Measurements from ENCODE around the gene RAP1B.
A peak's percentile ranks its signal among the peaks of the same experiment; 100 is the strongest.

The RAP1B gene

DNA sequence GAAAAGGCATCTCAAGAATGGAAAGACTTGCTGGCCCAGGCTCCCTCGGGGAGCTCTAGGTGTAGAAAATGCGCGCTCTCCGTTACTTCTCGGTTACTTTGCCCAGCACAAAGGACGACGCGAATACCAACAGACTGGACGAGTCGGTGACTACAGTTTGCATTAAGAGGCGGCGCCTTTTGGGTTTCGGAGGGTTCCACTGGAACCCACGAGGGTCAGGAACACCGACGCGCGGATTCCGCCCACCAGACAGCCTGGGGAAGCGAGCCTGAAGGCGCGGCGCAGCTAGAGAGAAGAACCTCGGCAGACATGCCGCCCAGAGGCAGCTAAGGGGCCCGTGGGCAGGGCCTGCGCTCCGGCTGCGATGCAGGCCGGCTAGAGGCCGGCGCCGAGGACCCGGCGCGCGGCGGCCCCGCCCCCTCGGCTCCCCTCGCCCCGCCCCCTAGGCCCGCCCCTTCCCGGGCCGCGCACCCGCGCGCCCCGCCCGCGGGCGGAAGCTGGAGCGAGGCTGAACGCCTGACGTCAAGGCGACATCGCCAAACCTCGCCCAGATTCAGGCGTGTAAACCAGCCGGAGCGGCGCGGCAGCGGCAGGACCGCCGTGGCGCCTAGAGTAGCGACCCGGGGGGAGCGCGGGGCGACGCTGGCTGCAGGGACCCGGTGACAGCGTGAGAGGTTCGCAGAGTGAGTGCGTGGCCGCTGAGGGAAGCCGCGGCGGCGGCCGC is at the start of gene RAP1B:
TSS of gene RAP1B (plus strand) at position 530 of the 724 bp plus-strand sequence. CDS start 37,826 bp downstream, outside the sequence.
- DNase-seq (ENCODE audit: low read depth): peak; percentile 85

DNA sequence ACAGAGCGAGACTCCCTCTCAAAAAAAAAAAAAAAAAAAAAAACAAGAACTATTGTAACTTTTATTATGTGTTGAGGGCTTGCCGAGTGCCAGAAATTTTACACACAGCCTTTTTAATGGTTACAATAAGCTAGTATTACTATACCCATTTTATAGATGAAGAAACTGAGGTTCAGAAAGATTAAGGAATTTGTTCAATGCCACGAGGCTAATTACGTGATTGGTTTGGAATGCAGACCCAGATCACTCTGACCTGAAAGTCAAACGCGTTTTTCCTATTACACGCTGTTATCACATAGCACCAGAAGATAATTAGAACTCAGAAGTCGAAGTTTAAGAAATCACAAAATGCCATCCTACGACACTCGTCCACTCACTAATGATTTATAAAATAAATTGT is 48.9 kb upstream of the RAP1B start:
- DNase-seq (ENCODE audit: low read depth): no peak

DNA sequence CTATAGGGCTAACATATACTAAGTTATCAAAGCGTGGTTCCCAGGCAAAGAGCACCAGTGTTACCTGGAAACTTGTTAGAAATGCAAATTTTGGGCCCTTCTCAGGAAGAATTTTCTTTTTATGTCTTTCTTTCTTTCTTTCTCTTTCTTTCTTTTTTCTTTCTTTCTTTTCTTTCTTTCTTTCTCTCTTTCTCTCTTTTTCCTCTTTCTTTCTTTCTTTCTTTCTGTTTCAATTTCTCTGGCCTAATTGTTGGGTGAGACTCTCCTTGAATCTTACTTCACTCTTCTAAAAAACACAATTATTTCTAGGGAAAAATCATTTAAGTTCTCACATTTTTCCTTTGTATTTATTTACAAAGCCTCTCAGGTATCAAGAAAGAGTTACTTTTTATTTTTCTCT is 46.5 kb upstream of the RAP1B start:
- no peak for DNase-seq (ENCODE audit: low read depth)

DNA sequence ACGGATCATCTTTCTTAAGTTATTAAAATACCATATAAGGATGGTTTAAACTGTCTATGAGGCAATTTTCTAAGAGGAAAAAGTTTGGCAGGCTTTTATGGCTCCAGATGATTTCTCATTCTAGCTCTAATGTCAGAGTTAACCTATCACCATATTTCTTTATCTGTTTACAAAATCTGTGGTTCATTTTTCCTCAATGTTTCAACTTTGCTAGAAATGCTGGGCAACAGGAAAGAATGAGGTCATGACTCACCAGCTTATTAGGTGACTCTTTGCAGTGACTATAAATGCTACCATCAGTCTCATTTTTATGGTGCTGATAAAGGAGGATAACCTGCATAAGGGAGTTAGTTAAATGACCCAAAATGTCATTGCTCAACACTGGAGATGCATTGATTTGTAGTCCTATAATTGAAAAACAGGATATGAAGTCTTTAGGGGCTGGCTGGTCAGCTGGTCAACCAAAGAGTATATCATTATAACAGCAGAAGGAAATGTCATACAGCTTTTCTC is 45.3 kb upstream of the RAP1B start:
- DNase-seq (ENCODE audit: low read depth): peak; percentile 93

DNA sequence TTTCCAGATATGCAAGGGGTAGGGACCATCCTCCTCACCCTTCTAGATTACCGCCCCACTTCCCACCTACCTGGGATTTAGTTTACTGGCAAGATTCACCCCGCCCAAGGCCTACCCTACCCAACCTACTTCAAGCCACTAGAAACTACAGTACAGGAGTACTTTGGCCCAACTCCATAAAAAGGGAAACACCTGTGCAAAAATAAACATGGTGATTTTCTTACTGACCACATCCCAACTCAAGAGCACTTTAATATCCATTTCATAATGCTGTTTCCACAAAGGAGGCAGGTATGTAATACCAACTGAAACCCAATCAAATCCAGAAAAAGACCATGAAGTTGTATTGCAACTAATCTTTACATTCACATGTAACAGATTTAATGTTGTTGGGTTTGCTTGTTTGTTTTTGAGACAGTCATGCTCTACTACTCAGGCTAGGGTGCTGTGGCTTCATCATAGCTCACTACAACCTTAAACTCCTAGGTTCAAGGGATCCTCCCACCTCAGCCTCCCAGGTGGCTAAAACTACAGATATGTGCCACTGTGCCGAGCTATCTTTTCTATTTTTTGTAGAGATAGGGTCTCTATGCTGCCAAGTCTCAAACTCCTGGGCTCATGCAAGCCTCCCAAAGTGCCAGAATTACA is 41.7 kb upstream of the RAP1B start:
- no peak for DNase-seq (ENCODE audit: low read depth)

DNA sequence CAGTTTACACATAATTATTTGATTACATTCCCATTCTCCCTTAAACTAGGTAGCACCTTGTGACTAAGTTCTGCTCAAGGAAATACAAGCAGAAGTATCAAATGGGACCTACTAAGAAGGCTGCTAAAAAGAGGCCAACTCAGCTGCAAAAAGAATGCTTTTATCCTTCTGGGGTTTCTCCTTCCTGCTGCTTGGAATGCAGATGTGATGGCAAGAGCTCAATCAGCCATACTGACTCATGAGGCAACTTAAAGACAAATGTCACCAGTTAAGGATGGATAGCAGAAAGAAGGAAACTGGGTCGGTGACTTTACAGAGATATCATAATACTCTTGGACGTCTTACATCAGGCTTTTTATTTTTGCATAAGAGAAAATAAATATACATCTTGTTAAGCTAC is 38.0 kb upstream of the RAP1B start:
- DNase-seq (ENCODE audit: low read depth): no peak

DNA sequence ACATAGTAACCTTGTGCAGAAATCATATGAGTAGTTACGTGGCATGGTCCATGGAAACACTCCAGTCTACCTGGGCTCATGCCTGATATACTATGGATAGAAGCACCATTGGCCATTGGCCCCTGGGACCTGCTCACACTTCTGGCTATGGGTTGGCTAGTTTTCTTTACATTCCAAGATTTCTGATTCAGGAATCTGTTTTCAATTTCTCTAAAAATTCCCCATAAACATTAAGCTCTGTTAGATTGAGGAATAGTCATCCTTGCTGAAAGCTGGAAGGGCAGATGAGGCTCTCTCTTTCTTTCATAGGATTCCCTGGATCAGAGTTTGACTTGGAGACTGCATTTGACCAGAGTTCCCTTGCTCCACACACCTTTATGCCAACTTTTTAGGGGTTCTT is 37.3 kb upstream of the RAP1B start:
- DNase-seq (ENCODE audit: low read depth): no peak

DNA sequence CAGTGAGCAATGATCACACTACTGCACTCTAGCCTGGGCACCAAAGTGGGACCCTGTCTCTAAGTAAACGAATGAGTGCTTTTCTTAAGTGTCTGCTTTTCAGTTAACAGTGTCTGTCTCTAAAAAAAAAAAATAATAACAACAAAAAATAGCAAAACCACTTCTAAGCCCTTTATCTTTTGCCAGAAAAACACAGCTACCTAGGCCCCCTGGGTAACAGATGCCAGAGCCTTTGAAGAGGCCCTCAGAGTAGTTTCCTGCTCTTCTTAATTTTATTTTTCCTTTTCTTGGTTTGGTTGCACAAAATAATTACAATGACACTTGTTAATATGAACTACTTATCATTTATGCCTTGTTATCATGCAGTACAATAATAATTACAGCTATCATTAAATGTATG is 32.8 kb upstream of the RAP1B start:
- no peak for DNase-seq (ENCODE audit: low read depth)

DNA sequence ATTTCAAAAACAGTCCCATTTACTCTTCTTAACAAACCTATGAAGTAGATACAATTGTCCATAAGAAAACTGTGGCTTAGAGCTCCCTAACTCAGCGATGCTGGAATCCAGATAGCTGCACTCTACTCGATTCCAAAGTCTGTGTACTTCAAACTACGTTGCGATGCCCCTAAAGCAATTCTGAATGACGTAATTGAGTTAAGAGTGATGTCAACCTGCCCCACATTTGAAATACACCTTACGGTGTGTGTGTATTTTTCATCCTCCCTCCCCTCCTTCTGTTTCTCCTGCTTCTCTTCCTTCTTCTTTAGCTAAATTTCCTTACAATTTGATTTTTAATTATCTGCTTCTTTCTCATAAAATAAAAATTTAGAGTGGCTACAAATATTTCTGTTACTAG is 31.9 kb upstream of the RAP1B start:
- no peak for DNase-seq (ENCODE audit: low read depth)

DNA sequence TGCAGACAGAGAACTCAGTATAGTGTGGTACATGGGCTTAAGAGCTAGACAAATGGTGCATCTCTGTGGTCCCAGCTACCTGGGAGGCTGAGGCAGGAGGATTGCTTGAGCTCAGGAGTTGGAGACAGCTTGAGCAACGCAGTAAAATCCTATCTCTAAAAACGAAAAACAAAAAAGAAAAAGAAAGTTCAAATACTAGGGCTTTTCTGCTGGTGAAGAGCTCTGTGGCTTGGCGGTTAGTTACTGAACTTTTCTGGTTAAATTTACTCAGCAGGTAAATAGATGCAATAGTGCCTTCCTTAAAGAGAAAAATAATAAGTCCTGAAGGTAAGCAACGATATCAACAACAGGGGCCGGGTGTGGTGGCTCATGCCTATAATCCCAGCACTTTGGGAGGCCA is 31.4 kb upstream of the RAP1B start:
- DNase-seq (ENCODE audit: low read depth): no peak

DNA sequence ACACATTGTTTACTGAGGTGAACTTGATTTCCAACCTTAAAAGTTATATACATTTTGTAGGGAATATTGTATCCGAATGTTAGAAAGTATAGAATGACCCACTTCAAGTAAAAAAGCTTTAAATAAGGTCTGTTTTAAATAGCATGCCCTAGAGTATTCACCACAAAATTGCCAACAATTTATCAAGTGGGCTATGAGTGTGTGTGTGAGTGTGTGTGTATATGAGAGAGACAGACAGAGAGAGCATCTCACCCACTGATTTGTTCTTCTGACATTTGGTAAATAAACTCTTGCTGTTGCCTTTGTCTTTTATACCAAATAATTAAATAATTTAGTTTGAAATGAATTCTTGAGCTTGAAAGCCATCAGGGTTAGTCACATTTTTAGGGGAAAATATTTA is 29.8 kb upstream of the RAP1B start:
- DNase-seq (ENCODE audit: low read depth): peak; percentile 13

DNA sequence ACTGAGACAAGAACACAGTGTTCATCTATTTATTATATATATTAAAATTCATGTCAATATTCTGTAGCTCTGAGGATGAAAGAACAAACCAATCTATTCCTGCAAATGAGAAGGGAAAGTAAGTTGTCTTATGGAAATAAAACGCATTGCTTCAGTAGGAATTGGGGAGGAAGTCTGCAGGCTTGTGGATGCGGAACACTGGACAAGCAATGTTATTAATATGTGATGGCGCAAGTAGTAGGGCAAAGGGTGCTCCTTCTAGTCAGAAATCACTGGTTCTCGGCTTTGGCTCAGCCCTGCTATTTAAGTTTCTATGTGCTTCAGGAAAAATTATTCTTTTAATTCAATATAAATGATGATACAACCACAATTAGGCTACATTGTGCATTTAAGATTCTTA is 28.8 kb upstream of the RAP1B start:
- DNase-seq (ENCODE audit: low read depth): no peak

DNA sequence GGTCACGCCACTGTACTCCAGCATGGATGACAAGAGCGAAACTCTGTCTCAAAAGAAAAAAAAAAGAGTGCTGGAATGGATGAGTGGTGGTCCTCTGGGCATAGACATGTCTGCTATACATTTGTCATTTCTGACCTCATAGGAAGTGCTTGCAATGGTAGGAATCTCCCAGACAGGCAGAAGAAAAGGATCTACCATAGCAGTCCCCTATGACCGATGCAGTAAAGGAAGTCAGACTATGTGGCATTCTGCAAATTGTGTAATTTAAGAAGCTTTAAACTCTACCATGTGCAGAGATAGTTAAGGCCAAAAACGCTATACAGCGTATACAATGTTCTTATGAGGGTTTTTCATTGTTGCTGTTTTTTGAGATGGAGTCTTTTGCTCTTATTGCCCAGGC is 24.7 kb upstream of the RAP1B start:
- no peak for DNase-seq (ENCODE audit: low read depth)

DNA sequence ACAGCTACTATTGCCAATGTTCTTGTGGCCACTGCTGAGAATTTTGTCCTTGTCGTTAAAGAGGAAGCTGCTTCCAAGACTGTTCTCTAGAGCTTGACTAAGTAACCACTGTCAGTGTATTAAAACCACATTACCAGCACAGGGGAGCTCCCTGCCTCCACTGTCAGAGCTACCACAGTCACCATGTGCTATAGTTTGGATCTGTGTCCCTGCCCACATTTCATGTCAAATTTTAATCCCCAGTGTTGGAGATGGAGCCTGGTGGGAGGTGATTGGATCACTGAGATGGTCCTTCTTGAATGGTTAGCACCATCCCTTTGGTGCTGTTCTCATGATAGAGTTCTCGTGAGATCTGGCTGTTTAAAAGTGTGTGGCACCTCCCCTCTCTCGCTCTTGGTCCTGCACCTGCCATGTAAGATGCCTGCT is 23.2 kb upstream of the RAP1B start:
- DNase-seq (ENCODE audit: low read depth): no peak

DNA sequence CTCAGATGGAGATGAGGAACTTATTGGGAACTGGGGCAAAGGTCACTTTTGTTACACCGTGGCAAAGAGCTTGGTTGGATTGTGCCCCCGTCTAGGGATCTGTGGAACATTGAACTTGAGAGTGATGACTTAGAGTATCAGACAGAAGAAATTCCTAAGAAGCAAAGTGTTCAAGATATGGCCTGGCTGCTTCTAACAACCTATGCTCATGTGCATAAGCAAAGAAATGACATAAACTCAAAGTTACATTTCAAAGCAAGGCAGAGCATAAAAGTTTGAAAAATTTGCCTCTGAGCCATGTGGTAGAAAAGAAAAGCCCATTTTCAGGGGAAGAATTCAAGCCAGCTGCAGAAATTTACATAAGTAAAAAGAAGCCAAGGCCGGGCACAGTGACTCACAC is 21.5 kb upstream of the RAP1B start:
- no peak for DNase-seq (ENCODE audit: low read depth)

DNA sequence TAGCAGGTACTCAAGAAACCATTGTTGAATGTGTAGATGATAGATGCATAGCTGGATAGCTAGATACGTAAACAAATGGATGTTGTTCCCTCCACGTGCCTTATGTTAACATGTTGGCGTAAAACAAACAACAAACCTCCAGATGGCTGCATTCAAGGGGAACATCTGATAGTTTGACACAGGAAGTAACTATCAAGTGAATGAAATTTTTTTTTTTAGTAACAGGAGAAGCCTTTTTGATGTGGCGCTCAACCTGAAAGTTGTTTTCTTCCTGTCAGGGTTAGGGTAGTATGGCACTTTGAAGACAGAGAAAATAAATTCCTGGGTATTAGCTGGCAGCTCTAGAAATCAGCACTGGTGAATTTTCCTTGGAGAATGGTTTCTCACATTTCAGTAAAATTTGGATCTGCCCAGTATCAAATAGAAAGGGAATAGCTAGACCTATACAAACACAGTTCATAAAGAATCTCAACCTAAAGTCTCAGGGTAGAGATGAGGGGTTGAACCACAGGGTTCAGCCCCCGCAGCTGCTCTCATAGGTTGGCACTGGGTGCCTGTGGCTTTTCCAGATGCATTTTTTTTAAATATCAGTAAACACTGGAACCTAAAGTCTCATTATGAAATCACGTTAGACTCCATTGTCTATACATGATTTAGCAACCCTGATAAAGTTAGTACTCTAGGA is 18.8 kb upstream of the RAP1B start:
- DNase-seq (ENCODE audit: low read depth): no peak

DNA sequence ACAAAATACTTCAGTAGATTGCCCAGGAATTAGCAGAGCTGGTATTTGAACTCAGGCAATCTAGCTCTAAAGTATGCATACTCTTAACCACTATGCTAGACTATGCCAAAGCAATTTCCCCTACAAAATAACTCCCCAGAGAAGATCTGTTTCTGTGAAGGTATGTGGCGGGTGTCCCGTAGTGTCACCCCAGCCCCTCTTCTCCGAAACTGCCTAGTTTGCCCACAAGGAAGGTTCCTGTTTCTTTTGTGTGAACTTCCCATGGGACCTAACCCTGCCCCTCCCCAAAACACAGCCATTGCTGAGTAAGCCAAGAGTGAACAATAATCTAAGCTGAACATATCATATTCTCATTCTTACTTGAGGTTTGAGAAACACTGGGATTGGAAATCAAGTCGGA is 15.5 kb upstream of the RAP1B start:
- no peak for DNase-seq (ENCODE audit: low read depth)

DNA sequence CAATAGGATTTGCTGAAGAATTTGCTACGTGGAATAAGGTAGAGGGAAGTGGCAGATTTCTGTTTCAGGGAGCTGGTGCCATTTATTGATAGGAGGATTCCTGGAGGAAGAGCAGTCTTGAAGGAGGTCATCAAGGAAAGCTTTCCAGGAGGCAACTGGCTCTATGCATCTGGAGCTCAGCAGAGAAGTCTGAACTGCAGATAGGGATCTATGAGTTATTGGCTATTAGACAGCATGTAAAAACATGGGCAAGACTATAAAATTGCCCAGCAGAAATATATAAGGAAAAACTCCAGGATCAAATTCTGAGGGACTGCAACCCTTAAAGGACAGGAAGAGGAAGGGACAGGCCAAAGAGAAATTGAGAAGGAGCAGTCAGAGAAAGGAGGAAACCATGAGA is 8.9 kb upstream of the RAP1B start:
- no peak for DNase-seq (ENCODE audit: low read depth)

DNA sequence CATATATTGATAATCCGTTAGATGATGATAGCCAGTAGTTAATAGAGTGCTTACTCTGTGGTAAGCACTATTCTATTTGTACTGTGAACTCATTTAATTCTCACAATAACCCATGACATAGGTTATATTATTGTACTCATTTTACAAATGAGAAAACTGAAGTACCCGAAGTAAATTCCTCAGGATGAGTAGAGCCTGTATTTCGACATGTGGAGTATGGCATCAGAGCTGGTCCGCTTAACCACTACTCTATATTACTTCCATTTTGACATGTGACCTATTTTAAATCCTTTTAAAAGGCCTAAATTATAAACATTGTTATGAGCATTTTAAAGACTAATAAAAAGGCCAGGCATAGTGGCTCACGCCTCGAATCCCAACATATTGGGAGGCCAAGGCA is 8.0 kb upstream of the RAP1B start:
- DNase-seq (ENCODE audit: low read depth): peak; percentile 55

DNA sequence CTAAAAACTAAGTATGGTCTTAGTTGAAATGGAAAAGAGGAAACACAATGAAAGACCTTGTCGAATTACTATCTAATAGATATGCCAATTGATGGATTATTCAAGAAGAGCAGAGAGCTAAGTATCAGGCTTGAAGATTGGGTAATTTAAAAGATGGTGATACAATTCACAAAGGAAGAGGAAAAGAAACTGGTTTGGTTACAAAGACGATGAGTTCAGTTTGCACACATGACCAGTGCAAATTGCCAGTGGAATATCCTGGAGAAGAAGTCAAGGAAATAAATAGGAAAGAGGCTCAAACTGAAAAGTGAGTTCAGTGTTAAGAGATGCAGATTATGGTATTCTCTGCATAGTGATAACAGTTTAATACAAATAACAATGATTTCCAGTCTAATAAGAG is 2.5 kb upstream of the RAP1B start:
- DNase-seq (ENCODE audit: low read depth): no peak

DNA sequence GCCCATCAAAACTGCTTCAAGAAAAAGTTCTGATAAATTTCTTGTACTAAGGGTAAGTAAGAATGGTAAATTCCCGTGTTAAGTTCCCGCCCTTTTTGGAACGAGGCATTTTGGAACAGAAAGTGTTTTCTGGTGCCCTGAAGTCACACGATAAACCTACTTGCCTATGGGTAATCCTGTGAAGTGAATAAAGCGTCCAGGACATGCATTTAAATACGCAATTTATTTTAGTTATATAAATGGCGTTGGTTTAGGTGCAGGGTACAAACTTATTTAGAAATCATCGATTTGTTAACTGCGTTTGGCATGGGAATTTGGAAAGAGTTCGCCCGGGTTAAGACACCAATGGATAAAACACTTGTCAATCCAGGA is 715 bp upstream of the RAP1B start:
- no peak for DNase-seq (ENCODE audit: low read depth)

DNA sequence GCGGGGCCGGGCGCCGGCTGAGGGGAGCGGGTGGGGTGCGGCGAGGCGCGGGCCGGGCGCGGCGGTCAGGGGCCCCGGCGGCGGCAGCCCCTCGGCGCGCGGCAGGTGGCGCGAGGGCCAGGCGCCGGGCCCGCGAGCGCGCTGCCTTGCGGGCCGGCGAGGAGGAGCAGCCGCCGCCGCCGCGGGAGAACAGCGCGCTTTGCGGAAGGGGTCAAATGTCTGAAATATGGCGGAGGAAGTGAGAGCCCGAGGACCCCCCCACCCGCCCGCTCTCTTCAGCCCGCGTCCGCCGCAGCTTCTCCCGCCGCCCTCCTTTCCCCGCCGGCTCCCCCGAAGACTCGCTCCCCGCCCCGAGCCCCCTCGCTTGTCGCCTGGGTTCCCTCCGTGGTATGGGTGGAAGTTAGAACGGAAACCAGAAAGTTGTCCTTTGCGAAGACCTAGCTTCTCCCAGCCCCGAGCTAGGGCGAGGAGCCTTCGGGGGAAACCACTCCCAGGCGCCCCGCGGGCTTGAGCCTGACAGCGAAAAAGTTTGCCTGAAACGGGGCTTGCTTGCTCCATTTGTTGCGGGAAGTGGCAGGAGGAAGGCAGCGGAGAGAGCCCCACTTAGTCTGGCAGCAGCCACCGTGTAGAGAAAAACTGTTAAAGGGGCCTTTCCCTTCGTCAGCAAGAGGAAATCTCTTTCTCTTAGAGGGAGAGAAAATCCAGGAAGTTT is 551 bp downstream of the RAP1B start:
- DNase-seq (ENCODE audit: low read depth): peak; percentile 62

DNA sequence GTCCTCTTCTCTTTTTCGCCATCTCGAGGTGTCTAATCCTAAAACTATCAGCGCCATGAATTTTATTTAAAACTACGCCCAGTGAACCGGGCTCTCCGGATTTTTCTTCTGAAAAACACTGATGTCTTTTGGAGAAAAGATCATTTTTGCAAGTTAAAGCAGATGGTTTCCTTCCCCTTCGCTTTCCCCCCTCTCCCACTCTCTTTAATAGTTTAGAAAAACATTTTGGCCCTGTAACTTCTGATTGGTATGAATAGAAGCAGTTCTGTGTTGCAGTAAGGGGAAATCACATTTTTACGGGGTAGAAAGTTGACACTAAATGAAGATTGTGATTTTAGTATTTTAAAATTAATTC is 1.1 kb downstream of the RAP1B start:
- no peak for DNase-seq (ENCODE audit: low read depth)
